Measurements from ENCODE around the gene CCDC107.

- no peak for TF ChIP-seq TAF1 (IDR thresholded peaks at IDR 0.05; ENCODE audit: borderline replicate concordance, low read depth, low read length)
- TF ChIP-seq POLR2AphosphoS5 (IDR thresholded peaks at IDR 0.05; ENCODE audit: low read depth, low read length) = no peak
- TF ChIP-seq POLR2A (IDR thresholded peaks at IDR 0.05; ENCODE audit: low read depth, low read length) = no peak
Measured at GRCh38 chr9:35684921-35685320, 26.8 kb downstream of the CCDC107 start.
